H1 (cell line): ENCODE measurements around the gene GDNF. TPM values are rescaled to one million over a fixed set of nuclear protein-coding genes. Genes with fewer than 3 reads are reported as not detected.

Experiments
- CTCF ChIP-seq, 3 experiments: IDR thresholded peaks; 1 replicate in 2 of 3; 2 replicates in 1 of 3; pipeline versions ENCODE4 v1.5.1 to v1.6.1; 2011; ENCODE audit warnings: low read length in 3 of 3, mild to moderate bottlenecking in 3 of 3, inconsistent platforms in 2 of 3, low read depth in 1 of 3, moderate library complexity in 1 of 3; ENCODE audit not compliant: insufficient read depth in 1 of 3; ENCODE audit errors: control extremely low read depth in 1 of 3
- RBBP5 ChIP-seq: IDR thresholded peaks from 2 replicates; pipeline ENCODE4 v1.7.1; 2012; ENCODE audit warnings: low read depth, mild to moderate bottlenecking, inconsistent platforms, low read length, moderate library complexity, borderline replicate concordance
- polyA plus RNA-seq, 7 experiments: library from polyadenylated mRNA; depleted of rRNA in 3 of 7; stranded (reverse) in 5 of 7; unstranded in 2 of 7; fragments of >200 nt in 5 of 7; fragments of 200-250 nt in 2 of 7; gene quantifications; 1 replicate in 5 of 7; 2 replicates in 1 of 7; 4 replicates in 1 of 7; pipeline versions ENCODE4 v1.2.1 to v1.2.3, GENCODE V29; 2011 to 2013; ENCODE audit warnings: missing spikeins in 2 of 7, mixed read lengths in 2 of 7
- total RNA-seq: library from RNA; stranded (reverse); fragmentation: NEBNext Ultra II Directional; extraction: Animal tissue kit (Norgen Biotek cat#: 25700); gene quantifications from 2 replicates; pipeline ENCODE4 v1.2.1, GENCODE V29; 2021

GDNF gene
- total and polyA plus RNA-seq, 2 of the 8 experiments (the other 6 are each of a cell fraction or from before 2014, with no cell fraction given) = 0.15 to 2.0 TPM

- TF ChIP-seq RBBP5 (0 out of 2 replicates have a peak, but pooled peaks have one; percentile 28), CTCF (IDR thresholded peaks at IDR 0.05; ENCODE audit: control extremely low read depth in 1 of 3, insufficient read depth in 1 of 3, low read depth in 1 of 3, low read length in 3 of 3) (peak in 1 of 3 experiments; percentile 32; a peak in 2 of 4 replicates)
These were observed 503 bp upstream of the GDNF start (continued) for GRCh38 chr5:37840053-37841034.
